NCI-H1417 (cell line): ENCODE results near the gene MAD2L2.

Experiments used
- DNase-seq, 3 experiments: peaks; one replicate each; lab custom pipeline; 2025; lab: John Stamatoyannopoulos, UW

The MAD2L2 gene

GRCh38 chr1:11682287-11682771, 1.4 kb upstream of the MAD2L2 start:
- DNase-seq: peak in 1 of 3 experiments; percentile 55

- DNase-seq: peak in 2 of 3 experiments; percentile 82 to 85
These were observed 478 bp downstream of the MAD2L2 start for GRCh38 chr1:11680270-11681070.

- DNase-seq: no peak
These were observed 2.5 kb downstream of the MAD2L2 start for GRCh38 chr1:11678442-11678841.

GRCh38 chr1:11676386-11677103, 4.4 kb downstream of the MAD2L2 start:
- no peak for DNase-seq

GRCh38 chr1:11675325-11675724, 5.6 kb downstream of the MAD2L2 start:
- no peak for DNase-seq

- no peak for DNase-seq
These were observed 6.5 kb downstream of the MAD2L2 start for GRCh38 chr1:11674488-11674887.

GRCh38 chr1:11673089-11673769, 7.7 kb downstream of the MAD2L2 start:
- DNase-seq: no peak

GRCh38 chr1:11671544-11672286, 9.2 kb downstream of the MAD2L2 start:
- no peak for DNase-seq

GRCh38 chr1:11671205-11671543, 9.8 kb downstream of the MAD2L2 start:
- no peak for DNase-seq

GRCh38 chr1:11670747-11671146, 10.2 kb downstream of the MAD2L2 start:
- DNase-seq: no peak

- no peak for DNase-seq
These were observed 12.4 kb downstream of the MAD2L2 start for GRCh38 chr1:11668516-11668915.

GRCh38 chr1:11664336-11665065, 16.4 kb downstream of the MAD2L2 start:
- peak in 2 of 3 experiments; percentile 58 to 74 for DNase-seq

GRCh38 chr1:11661103-11661502, 19.8 kb downstream of the MAD2L2 start:
- no peak for DNase-seq

GRCh38 chr1:11659748-11660147, 21.2 kb downstream of the MAD2L2 start:
- no peak for DNase-seq

- DNase-seq: no peak
These were observed 22.4 kb downstream of the MAD2L2 start for GRCh38 chr1:11658542-11658941.

- DNase-seq: peak in 1 of 3 experiments; percentile 6
These were observed 23.3 kb downstream of the MAD2L2 start for GRCh38 chr1:11657654-11658053.

- DNase-seq: peak in 2 of 3 experiments; percentile 36 to 54
These were observed 25.8 kb downstream of the MAD2L2 start for GRCh38 chr1:11654939-11655808.

- peak; percentile 14 to 48 (median 31) for DNase-seq
These were observed 26.6 kb downstream of the MAD2L2 start, which contains the start of the genes FBXO2 and FBXO44 for GRCh38 chr1:11654137-11654938. TSS of gene FBXO2 (minus strand) at chr1:11654429. CDS start at chr1:11654340, 89 bp downstream. TSS of gene FBXO44 (plus strand) at chr1:11654877. CDS start at chr1:11655836, 959 bp downstream.

- no peak for DNase-seq
These were observed 27.1 kb downstream of the MAD2L2 start for GRCh38 chr1:11653861-11654136.
